GM20000 (cell line): ENCODE data around the gene TMEM134.
A peak's percentile ranks its signal among the peaks of the same experiment; 100 is the strongest.

Source experiments
- DNase-seq: peaks from one replicate; pipeline ENCODE4 v3.0.0; 2012; ENCODE audit warnings: low spot score
- TF ChIP-seq, protein P1 (sequence below): IDR thresholded peaks from 2 replicates; pipeline ENCODE4 v1.5.1; 2012; ENCODE audit warnings: mild to moderate bottlenecking, control low read depth; ENCODE audit errors: extremely low read depth, missing control alignments

Gene TMEM134

GRCh38 chr11:67439321-67440228, 29.5 kb downstream of the TMEM134 start:
- DNase-seq, result no peak
- TF ChIP-seq, protein P1, sequence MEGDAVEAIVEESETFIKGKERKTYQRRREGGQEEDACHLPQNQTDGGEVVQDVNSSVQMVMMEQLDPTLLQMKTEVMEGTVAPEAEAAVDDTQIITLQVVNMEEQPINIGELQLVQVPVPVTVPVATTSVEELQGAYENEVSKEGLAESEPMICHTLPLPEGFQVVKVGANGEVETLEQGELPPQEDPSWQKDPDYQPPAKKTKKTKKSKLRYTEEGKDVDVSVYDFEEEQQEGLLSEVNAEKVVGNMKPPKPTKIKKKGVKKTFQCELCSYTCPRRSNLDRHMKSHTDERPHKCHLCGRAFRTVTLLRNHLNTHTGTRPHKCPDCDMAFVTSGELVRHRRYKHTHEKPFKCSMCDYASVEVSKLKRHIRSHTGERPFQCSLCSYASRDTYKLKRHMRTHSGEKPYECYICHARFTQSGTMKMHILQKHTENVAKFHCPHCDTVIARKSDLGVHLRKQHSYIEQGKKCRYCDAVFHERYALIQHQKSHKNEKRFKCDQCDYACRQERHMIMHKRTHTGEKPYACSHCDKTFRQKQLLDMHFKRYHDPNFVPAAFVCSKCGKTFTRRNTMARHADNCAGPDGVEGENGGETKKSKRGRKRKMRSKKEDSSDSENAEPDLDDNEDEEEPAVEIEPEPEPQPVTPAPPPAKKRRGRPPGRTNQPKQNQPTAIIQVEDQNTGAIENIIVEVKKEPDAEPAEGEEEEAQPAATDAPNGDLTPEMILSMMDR, result peak; percentile 4

GRCh38 chr11:67438158-67438902, 30.7 kb downstream of the TMEM134 start:
- peak; percentile 63 for DNase-seq
- TF ChIP-seq, protein P1, result no peak

DNA sequence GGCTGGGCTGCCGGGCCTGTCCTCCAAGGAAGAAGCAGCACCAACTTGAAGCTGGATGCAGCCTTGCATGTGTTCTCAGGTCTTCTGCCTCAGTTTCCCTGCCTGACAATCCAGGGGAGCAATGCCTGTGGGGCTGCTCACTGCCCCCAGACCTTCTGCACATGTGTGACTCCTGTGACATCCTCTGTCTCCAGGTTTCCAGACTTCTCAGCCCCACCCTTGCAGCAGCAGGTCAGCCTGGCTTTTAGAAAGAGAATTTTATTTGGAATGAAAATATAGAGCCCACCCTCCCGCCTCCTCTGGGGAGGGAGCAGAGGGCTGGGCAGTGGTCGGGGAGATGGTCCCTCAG, 31.3 kb downstream of the TMEM134 start:
- TF ChIP-seq, protein P1, result no peak
- no peak for DNase-seq

DNA sequence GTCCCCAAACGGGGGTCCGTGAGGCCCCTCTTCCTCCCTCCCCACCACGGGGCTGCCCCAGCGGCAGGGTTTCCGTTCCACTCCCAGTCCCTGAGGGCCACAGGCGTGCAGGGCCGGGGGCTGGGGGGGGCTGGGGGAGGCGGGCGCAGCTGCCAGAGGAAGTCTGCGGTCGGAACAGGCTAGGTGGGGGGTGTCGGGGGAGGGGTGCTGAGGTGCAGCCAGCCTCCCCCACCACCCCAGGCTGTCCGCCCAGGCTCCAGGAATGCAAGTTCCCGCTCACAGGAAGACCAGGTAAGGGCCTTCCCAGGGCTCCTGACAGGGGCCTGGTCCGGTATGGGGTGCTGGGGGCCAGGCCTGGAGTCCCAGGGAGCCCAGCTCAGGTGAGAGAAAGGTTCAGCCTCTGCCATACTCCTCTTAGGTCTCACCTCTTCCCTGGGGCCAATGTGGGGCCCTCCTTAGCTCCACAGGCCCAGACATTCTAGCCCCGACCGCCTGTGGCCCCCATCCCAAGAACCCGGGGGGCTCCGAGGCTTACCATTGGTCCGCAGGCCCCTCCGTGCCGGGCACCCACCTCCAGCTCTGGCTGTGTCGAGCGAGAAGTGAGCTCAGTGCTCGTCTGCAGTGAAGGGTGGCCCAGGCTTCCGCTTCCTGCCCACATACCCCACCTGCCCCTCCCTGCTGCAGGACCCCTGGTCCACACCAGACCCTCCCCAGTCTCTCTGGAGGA, 31.8 kb downstream of the TMEM134 start, which contains the start of gene PTPRCAP:
TSS of gene PTPRCAP (minus strand) at position 601 of the 727 bp plus-strand sequence. CDS start at position 538, 63 bp downstream.
- TF ChIP-seq, protein P1, result no peak
- DNase-seq, result peak; percentile 85

GRCh38 chr11:67436459-67437081, 32.5 kb downstream of the TMEM134 start:
- TF ChIP-seq, protein P1, result no peak
- peak; percentile 91 for DNase-seq

GRCh38 chr11:67435727-67436458, 33.2 kb downstream of the TMEM134 start:
- TF ChIP-seq, protein P1, result no peak

More at GRCh38 chr11:67435727-67436458, 33.2 kb downstream of the TMEM134 start:
- no peak for DNase-seq
